T-helper 1 cell treated with Interleukin-12 subunit alpha and Interleukin-12 subunit beta and Interleukin-4 antibody, amounts not matched to agents 30 μg/mL and 1 μg/mL, for 36 hours (primary cell): ENCODE results near the gene ZC3H8.
A peak's percentile ranks its signal among the peaks of the same experiment; 100 is the strongest.

ENCODE experiments used
- H3K27ac Mint-ChIP-seq: one replicate; pipeline ENCODE4 v1.8.0; 2021; ENCODE audit warnings: mild to moderate bottlenecking, mixed read lengths
- H3K27me3 Mint-ChIP-seq: one replicate; pipeline ENCODE4 v1.8.0; 2021; ENCODE audit warnings: low read depth, mixed read lengths
- H3K36me3 Mint-ChIP-seq: one replicate; pipeline ENCODE4 v1.8.0; 2021; ENCODE audit warnings: low read depth, mixed read lengths
- H3K4me1 Mint-ChIP-seq: one replicate; pipeline ENCODE4 v1.8.0; 2021; ENCODE audit warnings: low read depth, mixed read lengths
- H3K4me3 Mint-ChIP-seq: one replicate; pipeline ENCODE4 v1.8.0; 2021; ENCODE audit warnings: mild to moderate bottlenecking, moderate library complexity, mixed read lengths
- H3K9me3 Mint-ChIP-seq: one replicate; pipeline ENCODE4 v1.8.0; 2021; ENCODE audit warnings: mixed read lengths

Gene ZC3H8

DNA sequence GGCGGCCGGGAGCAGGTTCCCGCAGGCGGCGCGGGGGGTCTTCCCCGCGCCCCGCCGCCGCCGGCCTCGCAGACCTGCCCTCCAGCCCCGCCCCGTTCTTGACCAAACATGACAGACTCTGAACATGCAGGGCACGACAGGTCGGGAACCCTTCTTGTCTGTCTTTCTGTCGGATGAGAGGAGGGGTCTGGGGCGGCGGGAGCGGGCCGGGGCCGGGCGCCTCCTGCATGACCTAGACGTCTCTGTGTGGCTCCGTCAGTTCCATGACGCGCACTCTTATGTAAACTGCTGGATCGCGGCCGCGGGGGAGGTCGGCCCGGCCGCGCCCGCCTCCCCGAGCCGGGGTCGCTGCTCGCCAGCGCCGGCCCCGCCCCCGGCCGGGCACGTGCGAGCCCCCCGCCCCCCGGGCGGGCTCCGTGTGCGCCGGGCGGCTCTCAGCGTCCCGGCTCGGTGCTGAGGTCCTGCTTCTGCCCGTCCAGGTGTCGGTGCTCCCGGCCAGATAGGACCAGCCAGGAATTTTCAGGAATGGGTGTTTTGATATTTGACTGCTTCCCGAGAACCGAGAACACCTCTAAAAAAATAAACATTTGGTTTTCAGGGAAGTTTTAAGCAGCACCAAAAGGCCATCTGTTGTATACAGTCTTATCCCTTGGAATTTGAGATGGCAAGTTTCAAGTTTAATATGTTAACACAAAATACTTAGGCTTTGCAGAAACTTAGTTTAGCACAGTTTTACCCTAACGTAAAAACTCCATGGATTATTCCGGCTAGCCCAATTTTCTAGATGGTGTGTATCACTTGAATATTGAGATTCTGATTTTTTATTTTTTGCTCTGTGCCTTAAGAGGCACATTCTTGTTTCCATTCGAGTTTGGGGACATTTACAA lies 21.3 kb upstream of the ZC3H8 start:
- peak overlapping the region; percentile 91 for H3K4me3 Mint-ChIP-seq
- H3K4me1 Mint-ChIP-seq = peaks cover 11% of the 10 kb centered on the region
- no peaks in the 10 kb centered on the region for H3K36me3 Mint-ChIP-seq
- H3K9me3 Mint-ChIP-seq = no peaks in the 10 kb centered on the region
- peak overlapping the region; percentile 96 for H3K27ac Mint-ChIP-seq
- no peaks in the 10 kb centered on the region for H3K27me3 Mint-ChIP-seq

DNA sequence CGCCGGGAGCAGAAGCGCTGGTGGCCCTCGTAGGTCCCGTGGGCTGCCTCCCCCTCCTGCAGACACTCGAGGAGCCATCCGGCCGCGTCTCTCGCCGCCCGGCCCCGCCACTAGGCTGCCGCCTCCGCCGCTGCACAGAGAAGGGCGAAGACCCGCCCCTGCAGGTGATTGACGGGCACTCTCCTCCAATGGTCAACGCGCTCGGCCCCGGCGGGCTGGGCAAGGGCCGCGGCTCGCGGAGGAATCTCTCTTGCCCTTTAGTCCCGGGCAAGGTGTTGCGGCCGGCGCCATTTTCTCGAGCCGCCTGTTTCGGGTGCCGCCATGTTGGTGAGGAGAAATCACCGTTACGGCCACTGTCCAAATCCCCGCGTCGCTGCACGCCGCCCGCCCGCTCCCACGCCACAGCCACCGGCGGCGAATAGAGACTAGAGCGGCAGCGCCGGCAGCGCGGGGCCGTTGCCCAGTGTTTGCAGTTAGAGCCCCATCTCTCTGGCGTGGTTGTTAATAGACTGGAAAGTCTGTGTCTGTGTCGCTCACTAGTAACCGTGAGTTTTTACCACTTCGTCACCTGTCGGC lies 20.6 kb upstream of the ZC3H8 start, which contains the start of gene ZC3H6:
TSS of gene ZC3H6 (plus strand) at position 287 of the 576 bp plus-strand sequence. CDS start 398 bp downstream, outside the sequence.
- peaks cover 11% of the 10 kb centered on the region for H3K4me1 Mint-ChIP-seq
- H3K36me3 Mint-ChIP-seq = no peaks in the 10 kb centered on the region
- peak within 1 kb of the TSS; percentile 96 for H3K27ac Mint-ChIP-seq

DNA sequence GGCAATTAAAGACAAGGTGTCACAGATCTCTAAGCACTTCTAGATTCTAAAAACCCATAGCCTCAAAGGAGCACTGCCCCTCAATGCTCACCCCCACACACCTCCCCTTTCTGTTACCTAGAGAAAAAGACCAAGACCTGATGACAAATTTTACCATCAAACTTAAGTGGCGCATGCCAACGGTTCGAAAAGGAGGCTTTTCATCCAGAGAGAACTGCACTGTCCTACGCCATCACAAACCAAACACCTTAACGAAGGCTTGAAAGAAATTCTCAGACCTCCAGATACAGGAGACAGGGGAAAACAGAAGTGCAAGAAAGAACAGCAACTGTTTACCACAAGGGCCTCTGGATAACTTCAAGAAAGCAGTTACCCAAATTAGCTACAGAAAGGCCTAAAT lies 18.5 kb upstream of the ZC3H8 start:
- H3K27ac Mint-ChIP-seq = no peak overlapping the region
- H3K4me1 Mint-ChIP-seq = peaks cover 11% of the 10 kb centered on the region

More for the DNA sequence above, 20.6 kb upstream of the ZC3H8 start, which contains the start of gene ZC3H6:
- Mint-ChIP-seq H3K27me3 (no peaks in the 10 kb centered on the region), H3K4me3 (peak within 1 kb of the TSS; percentile 91), H3K9me3 (no peaks in the 10 kb centered on the region)

DNA sequence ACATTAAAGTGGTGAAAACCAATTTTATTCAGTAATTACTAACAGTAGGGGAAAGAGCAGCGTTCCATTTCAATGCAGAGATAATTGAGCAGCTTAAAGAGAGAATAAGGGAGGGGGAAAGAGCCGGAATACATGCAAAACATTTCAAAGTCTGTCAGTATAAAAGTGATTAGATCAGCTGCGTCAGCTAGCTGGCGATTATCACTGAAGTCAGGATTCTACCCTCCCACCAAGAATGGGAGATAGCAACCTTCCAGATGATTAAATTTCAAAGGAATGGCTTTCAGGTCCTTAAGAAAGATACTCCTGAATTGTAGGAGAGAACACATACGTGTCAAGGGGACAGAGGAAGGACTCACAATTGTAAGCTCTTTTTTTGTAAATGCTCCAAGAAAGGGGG lies 17.8 kb upstream of the ZC3H8 start:
- Mint-ChIP-seq H3K4me1 (peaks cover 11% of the 10 kb centered on the region), H3K9me3 (peaks cover 6% of the 10 kb centered on the region), H3K4me3 (no peak overlapping the region), H3K36me3 (peaks cover 5% of the 10 kb centered on the region), H3K27me3 (no peaks in the 10 kb centered on the region), H3K27ac (peak overlapping the region; percentile 55)

More for the DNA sequence above, 18.5 kb upstream of the ZC3H8 start:
- Mint-ChIP-seq H3K9me3 (peaks cover 4% of the 10 kb centered on the region), H3K27me3 (no peaks in the 10 kb centered on the region), H3K36me3 (peaks cover 3% of the 10 kb centered on the region), H3K4me3 (peak overlapping the region; percentile 21)

DNA sequence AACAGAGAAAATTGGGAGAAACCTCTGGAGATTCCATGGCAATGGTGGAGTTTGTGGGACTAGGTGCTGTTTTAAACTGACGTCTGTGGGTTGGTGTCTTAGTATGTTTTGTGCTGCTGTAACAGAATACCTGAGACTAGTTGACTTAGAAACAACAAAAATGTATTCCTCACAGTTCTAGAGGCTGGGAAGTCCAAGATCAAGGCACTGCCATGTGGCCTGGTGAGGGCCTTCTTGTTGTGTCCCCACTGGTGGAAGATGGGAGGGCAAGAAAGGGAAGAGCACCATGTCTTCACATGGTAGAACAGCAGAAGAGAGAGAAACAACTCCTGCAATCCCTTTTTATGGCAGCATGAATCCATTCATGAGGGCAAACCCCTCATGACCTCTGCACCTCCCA lies 13.7 kb upstream of the ZC3H8 start:
- H3K9me3 Mint-ChIP-seq = peaks cover 6% of the 10 kb centered on the region
- H3K4me1 Mint-ChIP-seq = peaks cover 2% of the 10 kb centered on the region
- peaks cover 5% of the 10 kb centered on the region for H3K36me3 Mint-ChIP-seq
- no peak overlapping the region for H3K4me3 Mint-ChIP-seq
- H3K27ac Mint-ChIP-seq = no peak overlapping the region
- peaks cover 24% of the 10 kb centered on the region for H3K27me3 Mint-ChIP-seq

DNA sequence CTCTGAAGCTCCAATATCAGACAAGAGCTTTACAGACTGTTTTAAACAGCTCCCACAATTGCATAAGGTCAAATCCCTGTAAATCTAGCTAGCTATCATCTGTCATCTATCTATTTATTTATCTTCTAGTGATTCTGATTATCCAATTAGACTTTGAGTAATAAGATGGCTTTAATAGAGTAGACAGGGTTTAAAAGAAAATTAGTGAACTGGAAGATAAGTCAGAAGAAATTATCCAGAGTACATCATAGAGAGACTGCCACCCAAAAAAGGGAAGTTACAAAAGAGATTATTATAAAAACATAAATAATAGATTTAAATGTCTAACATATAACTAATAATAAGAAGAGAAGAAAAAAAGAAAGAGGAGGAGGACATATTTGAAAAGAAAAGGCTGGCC lies 8.0 kb upstream of the ZC3H8 start:
- Mint-ChIP-seq H3K4me3 (no peak overlapping the region), H3K9me3 (peaks cover 7% of the 10 kb centered on the region), H3K36me3 (no peaks in the 10 kb centered on the region), H3K4me1 (peaks cover 6% of the 10 kb centered on the region), H3K27me3 (peaks cover 35% of the 10 kb centered on the region), H3K27ac (no peak overlapping the region)

DNA sequence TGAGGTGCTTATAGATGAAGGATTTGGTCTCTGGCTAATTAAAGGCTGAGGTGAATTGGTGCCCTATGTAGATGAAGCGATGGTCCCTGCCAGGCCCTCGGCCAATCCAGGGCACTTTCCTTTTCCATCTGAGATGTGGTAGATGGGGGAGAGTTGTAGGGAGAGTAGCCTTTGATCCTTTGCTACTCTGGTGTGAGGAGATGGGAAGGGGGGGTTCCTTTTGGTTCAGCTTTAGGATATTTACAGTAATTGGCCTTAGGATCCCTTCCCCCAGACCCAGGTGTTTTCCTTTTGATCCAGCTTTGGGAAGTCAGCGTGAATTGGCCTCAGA lies 5.4 kb upstream of the ZC3H8 start:
- H3K4me3 Mint-ChIP-seq = no peak overlapping the region
- H3K9me3 Mint-ChIP-seq = peaks cover 7% of the 10 kb centered on the region
- no peaks in the 10 kb centered on the region for H3K36me3 Mint-ChIP-seq
- H3K27ac Mint-ChIP-seq = no peak overlapping the region
- peaks cover 13% of the 10 kb centered on the region for H3K4me1 Mint-ChIP-seq
- H3K27me3 Mint-ChIP-seq = peaks cover 23% of the 10 kb centered on the region

DNA sequence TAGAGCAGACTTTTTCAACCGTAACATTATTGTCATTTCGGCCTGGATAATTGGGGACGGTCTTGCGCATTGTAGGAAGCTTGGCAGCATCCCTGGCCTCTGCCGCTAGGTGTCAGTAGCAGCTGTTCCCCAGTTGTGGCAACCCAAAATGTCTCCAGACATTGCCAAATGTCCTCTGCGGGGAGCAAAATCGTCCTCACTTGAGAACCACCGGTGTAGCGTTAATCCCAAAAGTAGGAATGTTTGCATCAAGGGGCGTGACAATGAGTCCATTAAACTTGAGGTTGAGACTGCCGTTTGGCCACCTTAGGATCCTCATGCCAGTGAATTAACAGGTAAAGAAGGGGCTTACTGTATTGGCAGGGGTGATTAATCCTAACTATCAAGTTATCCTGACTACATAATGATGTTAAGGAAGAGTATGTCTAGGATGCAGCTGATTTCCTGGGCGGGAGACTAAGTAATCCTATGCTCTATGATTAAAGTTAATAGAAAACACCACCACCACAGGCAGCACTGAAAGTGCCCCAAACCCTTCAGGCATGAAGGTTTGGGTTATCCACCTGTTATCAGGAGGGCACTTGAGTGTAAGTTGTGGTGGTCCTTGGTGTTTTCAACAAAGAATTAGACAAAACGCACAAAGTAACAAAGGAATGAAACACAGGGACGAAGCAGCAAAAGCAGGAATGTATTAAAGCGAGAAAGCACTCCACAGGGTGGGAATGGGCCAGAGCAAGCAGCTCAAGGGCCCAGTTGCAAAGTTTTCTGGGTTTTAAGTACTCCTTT lies 4.9 kb upstream of the ZC3H8 start:
- Mint-ChIP-seq H3K4me1 (peaks cover 13% of the 10 kb centered on the region), H3K36me3 (no peaks in the 10 kb centered on the region), H3K27ac (no peak overlapping the region), H3K9me3 (peaks cover 7% of the 10 kb centered on the region), H3K4me3 (no peak overlapping the region), H3K27me3 (peaks cover 19% of the 10 kb centered on the region)

DNA sequence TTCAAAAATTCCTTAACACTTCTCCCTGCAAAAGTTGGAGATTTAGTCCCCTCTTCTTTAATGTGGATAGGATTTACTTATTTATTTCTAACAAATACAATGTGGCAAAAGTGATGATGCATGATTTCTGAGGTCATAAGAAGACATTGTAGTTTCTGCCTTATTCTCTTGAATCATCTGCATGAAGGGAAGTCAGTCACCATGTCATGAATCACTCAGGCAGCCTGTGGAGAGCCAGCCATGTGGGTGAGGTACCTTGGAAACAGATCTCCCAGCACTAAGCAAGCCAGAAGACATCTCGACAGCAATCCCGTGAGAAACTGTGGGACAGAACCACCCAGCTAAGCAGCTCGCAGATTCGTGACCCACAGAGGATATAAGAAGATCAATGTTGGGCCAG lies 2.7 kb upstream of the ZC3H8 start:
- Mint-ChIP-seq H3K4me1 (peaks cover 23% of the 10 kb centered on the region), H3K27me3 (peaks cover 1% of the 10 kb centered on the region), H3K4me3 (no peak overlapping the region), H3K36me3 (peaks cover 3% of the 10 kb centered on the region), H3K27ac (no peak overlapping the region), H3K9me3 (peaks cover 3% of the 10 kb centered on the region)

DNA sequence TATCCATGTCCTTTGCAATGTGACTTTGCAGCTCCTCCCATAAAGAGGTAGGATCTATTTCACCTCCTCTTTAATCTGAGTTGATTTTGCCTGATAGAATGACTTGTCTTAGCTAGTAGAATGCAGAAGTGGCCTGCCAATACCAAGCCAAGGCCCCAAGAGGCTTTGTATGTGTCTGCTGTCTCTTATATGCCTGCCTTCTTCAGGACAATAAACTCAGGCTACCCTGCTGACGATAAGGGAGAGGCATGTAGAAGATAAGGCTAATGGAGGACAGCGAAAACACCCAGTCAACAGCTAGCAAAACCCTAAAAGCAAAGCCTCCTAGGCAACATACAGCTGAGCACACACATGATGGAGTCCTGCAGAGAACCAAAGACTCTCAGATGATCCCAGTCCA lies 1.8 kb upstream of the ZC3H8 start:
- H3K4me1 Mint-ChIP-seq = peaks cover 23% of the 10 kb centered on the region
- no peaks in the 10 kb centered on the region for H3K9me3 Mint-ChIP-seq
- H3K27me3 Mint-ChIP-seq = no peaks in the 10 kb centered on the region
- H3K4me3 Mint-ChIP-seq = no peak overlapping the region
- H3K36me3 Mint-ChIP-seq = peaks cover 3% of the 10 kb centered on the region
- no peak overlapping the region for H3K27ac Mint-ChIP-seq

DNA sequence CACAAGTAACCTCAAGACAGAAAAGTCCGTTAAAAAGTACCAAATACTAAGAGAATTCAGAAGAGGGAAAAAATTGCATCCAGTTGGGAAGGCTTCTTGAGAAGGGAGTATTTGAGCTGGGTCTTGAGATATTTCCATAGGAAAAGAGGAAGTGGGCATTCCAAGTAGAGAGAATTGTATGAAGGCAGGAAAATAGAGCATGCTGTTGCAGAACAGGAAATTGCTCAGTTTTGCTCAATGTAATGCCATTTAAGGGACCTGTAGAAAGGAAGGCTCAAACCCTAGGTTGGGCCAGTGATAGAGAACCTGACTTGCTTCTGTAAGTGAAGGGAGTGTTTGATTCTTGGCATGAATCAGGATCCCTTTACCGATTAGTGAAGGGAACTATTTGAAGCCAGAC lies 1.0 kb upstream of the ZC3H8 start:
- Mint-ChIP-seq H3K36me3 (peaks cover 3% of the 10 kb centered on the region), H3K27me3 (no peaks in the 10 kb centered on the region), H3K9me3 (no peaks in the 10 kb centered on the region), H3K4me1 (peaks cover 23% of the 10 kb centered on the region), H3K4me3 (no peak overlapping the region), H3K27ac (peak overlapping the region; percentile 16)

DNA sequence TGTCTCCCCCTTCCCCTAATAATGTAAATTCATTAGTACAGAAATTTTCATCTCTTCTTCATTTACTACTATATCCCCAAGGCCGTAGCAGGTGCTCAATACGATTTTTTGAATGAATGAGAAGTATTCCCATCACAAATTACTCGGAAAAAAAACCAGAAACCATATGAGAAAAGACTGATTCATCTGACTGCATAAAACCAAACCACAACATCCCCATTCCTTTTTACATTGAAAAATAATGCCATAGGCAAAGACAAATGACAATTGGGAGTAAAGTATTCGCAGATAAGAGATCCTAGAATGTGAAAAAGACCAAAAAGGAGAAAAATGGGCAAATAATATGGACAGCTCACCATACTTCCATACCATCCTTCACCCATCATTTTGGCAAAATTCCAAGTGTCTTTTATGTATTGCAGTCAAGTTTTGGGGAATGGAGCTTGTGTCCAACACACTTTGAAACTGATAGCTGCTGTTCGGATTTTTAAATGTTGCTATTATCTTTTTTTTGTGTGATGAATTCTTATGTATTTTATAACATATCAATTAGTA lies 1.5 kb downstream of the ZC3H8 start:
- peaks cover 9% of the 10 kb centered on the region for H3K36me3 Mint-ChIP-seq
- H3K4me1 Mint-ChIP-seq = peaks cover 18% of the 10 kb centered on the region
- H3K27ac Mint-ChIP-seq = no peak overlapping the region
- H3K4me3 Mint-ChIP-seq = peak overlapping the region; percentile 17
- no peaks in the 10 kb centered on the region for H3K27me3 Mint-ChIP-seq
- no peaks in the 10 kb centered on the region for H3K9me3 Mint-ChIP-seq

DNA sequence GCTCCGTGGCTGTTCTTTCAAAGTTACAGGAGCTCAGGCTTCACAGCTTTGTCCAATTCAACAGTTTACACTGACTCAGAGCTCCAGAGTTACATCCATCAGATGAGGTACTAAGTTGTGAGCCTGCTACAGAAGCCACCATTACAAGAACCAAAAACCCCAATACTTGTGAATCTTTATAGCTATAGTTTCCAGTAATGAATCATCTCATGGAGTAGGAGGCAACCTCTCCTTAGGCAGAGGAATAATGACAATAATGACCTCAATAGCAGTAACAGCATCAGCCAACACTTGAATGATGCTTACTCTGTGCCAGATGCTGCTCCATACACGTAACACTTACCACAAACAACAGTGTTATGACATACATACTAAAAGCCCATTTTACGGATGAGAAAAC lies 3.6 kb downstream of the ZC3H8 start:
- Mint-ChIP-seq H3K9me3 (no peaks in the 10 kb centered on the region), H3K36me3 (peaks cover 21% of the 10 kb centered on the region), H3K27ac (no peak overlapping the region), H3K4me1 (peaks cover 17% of the 10 kb centered on the region), H3K4me3 (no peak overlapping the region), H3K27me3 (no peaks in the 10 kb centered on the region)

DNA sequence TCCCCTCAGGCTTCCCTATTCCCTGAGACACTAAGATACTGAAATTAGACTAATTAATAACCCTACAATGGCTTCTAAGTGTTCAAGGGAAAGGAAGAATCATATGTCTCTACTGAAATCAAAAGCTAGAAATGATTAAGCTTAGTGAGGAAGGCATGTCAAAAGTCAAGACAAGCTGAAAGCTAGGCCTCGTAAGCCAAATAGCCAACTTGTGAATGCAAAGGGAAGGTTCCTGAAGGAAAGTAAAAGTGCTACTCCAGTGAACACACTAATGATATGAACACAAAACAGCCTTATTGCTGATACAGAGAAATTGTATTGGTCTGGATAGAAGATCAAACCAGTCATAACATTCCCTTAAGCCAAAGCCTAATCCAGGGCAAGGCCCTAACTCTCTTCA lies 10.0 kb downstream of the ZC3H8 start:
- no peaks in the 10 kb centered on the region for H3K9me3 Mint-ChIP-seq
- no peak overlapping the region for H3K4me3 Mint-ChIP-seq
- H3K27ac Mint-ChIP-seq = no peak overlapping the region
- H3K36me3 Mint-ChIP-seq = peaks cover 34% of the 10 kb centered on the region
- H3K4me1 Mint-ChIP-seq = peaks cover 14% of the 10 kb centered on the region
- no peaks in the 10 kb centered on the region for H3K27me3 Mint-ChIP-seq
